Ascending aorta (tissue), 2 donors: ENCODE data around the gene DLGAP3. TPM values are rescaled to one million over a fixed set of nuclear protein-coding genes. Genes with fewer than 3 reads are reported as not detected.

ENCODE experiments used
- DNase-seq, 2 donors: peaks; one replicate each; pipeline ENCODE4 v3.0.0-alpha.2; 2019; ENCODE audit warnings: low spot score in 2 of 2
- H3K27ac ChIP-seq, 2 donors: fragments of 200-600 bp; sonication (generic); one replicate each; pipeline ENCODE4 v1.5.1; 2016 to 2017; ENCODE audit warnings: mild to moderate bottlenecking in 1 of 2
- H3K27me3 ChIP-seq: fragments of 200-600 bp; sonication (generic); one replicate; pipeline ENCODE4 v1.5.1; 2017
- H3K36me3 ChIP-seq, 2 donors: fragments of 200-600 bp; sonication (generic); one replicate each; pipeline ENCODE4 v1.5.1; 2016
- H3K4me1 ChIP-seq, 2 donors: fragments of 200-600 bp; sonication (generic); one replicate each; pipeline ENCODE4 v1.5.1; 2016 to 2017; ENCODE audit warnings: mild to moderate bottlenecking in 1 of 2
- H3K4me3 ChIP-seq, 2 donors: fragments of 200-600 bp; sonication (generic); one replicate each; pipeline ENCODE4 v1.5.1; 2016 to 2017; ENCODE audit warnings: mild to moderate bottlenecking in 1 of 2
- H3K9me3 ChIP-seq, 2 donors: fragments of 200-600 bp; sonication (generic); one replicate each; pipeline ENCODE4 v1.5.1; 2016
- intact Hi-C: fragments of 100-400 bp; cut with DNase I; formaldehyde crosslinking; loops from one replicate; pipeline ENCODE4 v1.15.1; 2023
- total RNA-seq: library from RNA; depleted of rRNA; stranded (reverse); fragments of >200 nt; gene quantifications from one replicate; pipeline ENCODE4 v1.1.0, GENCODE V29; 2016
- TF ChIP-seq, protein P1 (sequence below), 3 experiments: fragments of 200-600 bp in 2 of 3; fragments of 450-650 bp in 1 of 3; sonication (generic) in 2 of 3; IDR thresholded peaks; one replicate each; pipeline ENCODE4 v1.5.1; 2016 to 2019; ENCODE audit warnings: antibody characterized with exemption in 3 of 3, mild to moderate bottlenecking in 1 of 3, moderate library complexity in 1 of 3

The DLGAP3 gene
- total RNA-seq, 1 donor from 2014 or later = not detected

GRCh38 chr1:34898330-34898761, 31.1 kb downstream of the DLGAP3 start:
- Histone ChIP-seq H3K4me1 (no peaks in the 10 kb centered on the region), H3K4me3 (no peak overlapping the region), H3K36me3 (no peaks in the 10 kb centered on the region), H3K27me3 (no peaks in the 10 kb centered on the region), H3K27ac (no peak overlapping the region), H3K9me3 (peaks cover 0 to 6% of the 10 kb centered on the region in 2 donors)
- DNase-seq = no peak
- TF ChIP-seq, protein P1, sequence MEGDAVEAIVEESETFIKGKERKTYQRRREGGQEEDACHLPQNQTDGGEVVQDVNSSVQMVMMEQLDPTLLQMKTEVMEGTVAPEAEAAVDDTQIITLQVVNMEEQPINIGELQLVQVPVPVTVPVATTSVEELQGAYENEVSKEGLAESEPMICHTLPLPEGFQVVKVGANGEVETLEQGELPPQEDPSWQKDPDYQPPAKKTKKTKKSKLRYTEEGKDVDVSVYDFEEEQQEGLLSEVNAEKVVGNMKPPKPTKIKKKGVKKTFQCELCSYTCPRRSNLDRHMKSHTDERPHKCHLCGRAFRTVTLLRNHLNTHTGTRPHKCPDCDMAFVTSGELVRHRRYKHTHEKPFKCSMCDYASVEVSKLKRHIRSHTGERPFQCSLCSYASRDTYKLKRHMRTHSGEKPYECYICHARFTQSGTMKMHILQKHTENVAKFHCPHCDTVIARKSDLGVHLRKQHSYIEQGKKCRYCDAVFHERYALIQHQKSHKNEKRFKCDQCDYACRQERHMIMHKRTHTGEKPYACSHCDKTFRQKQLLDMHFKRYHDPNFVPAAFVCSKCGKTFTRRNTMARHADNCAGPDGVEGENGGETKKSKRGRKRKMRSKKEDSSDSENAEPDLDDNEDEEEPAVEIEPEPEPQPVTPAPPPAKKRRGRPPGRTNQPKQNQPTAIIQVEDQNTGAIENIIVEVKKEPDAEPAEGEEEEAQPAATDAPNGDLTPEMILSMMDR (IDR thresholded peaks at IDR 0.05) = no peak
- intact Hi-C loops = no loop called here

DNA sequence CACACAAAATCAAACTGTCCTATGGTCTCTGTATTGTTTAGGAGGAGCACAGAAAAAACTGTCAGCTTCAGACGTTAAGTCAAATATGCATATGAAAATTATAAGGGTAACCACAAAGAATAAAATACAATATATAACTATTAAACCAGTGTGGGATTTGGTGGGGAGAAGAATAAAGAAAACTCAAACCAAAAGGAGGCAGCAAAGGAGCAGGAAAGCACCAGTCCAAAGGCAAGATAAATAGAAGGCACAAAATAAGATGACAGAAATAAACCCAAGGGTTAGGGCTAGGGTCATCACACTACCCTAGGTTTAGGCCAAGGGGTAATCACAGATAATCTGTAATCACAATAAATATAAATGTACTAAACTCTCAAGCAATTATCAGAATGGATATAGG, 32.8 kb downstream of the DLGAP3 start:
- Histone ChIP-seq H3K27ac (no peak overlapping the region), H3K4me3 (no peak overlapping the region), H3K36me3 (no peaks in the 10 kb centered on the region), H3K9me3 (peaks cover 0 to 18% of the 10 kb centered on the region in 2 donors), H3K27me3 (no peaks in the 10 kb centered on the region), H3K4me1 (no peaks in the 10 kb centered on the region)
- intact Hi-C loops = no loop called here
- TF ChIP-seq, protein P1 (IDR thresholded peaks at IDR 0.05) = no peak
- DNase-seq = no peak

- TF ChIP-seq, protein P1 (IDR thresholded peaks at IDR 0.05) = no peak
- peaks cover 0 to 6% of the 10 kb centered on the region in 2 donors for H3K4me1 ChIP-seq
- peaks cover 12% of the 10 kb centered on the region for H3K27me3 ChIP-seq
- no peak overlapping the region for H3K27ac ChIP-seq
- DNase-seq = no peak
- intact Hi-C loops = no loop called here
- peaks cover 0 to 19% of the 10 kb centered on the region in 2 donors for H3K9me3 ChIP-seq
- H3K36me3 ChIP-seq = no peaks in the 10 kb centered on the region
- H3K4me3 ChIP-seq = no peak overlapping the region
Observed at GRCh38 chr1:34889705-34890104, 39.7 kb downstream of the DLGAP3 start.

DNA sequence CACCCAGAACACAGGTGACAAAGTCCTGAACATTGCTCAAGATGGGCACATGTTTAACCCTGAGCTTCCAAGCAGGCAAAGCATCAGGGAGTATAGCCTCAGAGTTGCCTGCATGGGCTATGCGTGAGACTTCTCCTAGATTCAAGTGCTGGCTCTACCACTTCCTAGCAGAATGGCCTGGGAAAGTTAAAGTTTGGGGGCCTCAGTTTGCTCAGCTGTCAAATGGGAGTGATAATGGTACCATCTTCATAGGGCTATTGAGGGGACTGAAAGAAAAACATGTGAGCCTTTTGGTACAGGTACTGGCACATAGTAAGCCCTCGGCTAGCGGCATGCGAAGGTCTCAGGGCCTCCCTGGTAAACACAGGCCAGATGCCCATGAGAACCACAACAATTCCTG, 41.9 kb downstream of the DLGAP3 start:
- peaks cover 0 to 6% of the 10 kb centered on the region in 2 donors for H3K4me1 ChIP-seq
- peaks cover 12% of the 10 kb centered on the region for H3K27me3 ChIP-seq
- no peaks in the 10 kb centered on the region for H3K36me3 ChIP-seq
- intact Hi-C loops = no loop called here
- peaks cover 0 to 11% of the 10 kb centered on the region in 2 donors for H3K9me3 ChIP-seq
- H3K27ac ChIP-seq = no peak overlapping the region
- DNase-seq = no peak
- no peak overlapping the region for H3K4me3 ChIP-seq
- TF ChIP-seq, protein P1 (IDR thresholded peaks at IDR 0.05) = no peak

GRCh38 chr1:34885405-34886247, 43.8 kb downstream of the DLGAP3 start:
- peak overlapping the region; percentile 43 to 63 for H3K4me3 ChIP-seq
- H3K36me3 ChIP-seq = no peaks in the 10 kb centered on the region
- intact Hi-C loops = no loop called here
- no peak for DNase-seq
- TF ChIP-seq, protein P1 (IDR thresholded peaks at IDR 0.05) = no peak
- no peaks in the 10 kb centered on the region for H3K9me3 ChIP-seq
- peaks cover 0 to 6% of the 10 kb centered on the region in 2 donors for H3K4me1 ChIP-seq
- H3K27me3 ChIP-seq = peaks cover 12% of the 10 kb centered on the region
- H3K27ac ChIP-seq = no peak overlapping the region
